ENCODE data around the gene MTOR.

DNA sequence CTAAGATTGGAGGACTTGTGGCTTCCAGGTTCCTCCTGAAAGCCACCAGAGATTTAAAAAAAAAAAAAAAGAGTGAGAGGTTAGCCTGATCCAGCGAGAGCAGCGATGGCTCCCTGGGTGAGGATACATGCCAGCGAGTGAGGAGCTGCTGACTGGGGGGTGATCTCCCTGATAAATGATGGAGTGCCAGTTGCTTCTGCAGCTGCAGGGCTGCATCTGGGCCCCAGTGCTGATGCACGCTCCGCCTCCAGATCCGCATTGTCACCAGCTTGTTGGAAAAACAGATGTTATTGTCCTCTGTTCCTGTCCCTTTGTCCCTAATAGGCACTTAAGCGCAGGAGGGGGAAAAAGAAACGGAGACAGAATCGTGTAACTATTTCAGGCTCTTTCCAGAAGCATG, 39.2 kb upstream of the MTOR start:
- TF ChIP-seq, protein P1, sequence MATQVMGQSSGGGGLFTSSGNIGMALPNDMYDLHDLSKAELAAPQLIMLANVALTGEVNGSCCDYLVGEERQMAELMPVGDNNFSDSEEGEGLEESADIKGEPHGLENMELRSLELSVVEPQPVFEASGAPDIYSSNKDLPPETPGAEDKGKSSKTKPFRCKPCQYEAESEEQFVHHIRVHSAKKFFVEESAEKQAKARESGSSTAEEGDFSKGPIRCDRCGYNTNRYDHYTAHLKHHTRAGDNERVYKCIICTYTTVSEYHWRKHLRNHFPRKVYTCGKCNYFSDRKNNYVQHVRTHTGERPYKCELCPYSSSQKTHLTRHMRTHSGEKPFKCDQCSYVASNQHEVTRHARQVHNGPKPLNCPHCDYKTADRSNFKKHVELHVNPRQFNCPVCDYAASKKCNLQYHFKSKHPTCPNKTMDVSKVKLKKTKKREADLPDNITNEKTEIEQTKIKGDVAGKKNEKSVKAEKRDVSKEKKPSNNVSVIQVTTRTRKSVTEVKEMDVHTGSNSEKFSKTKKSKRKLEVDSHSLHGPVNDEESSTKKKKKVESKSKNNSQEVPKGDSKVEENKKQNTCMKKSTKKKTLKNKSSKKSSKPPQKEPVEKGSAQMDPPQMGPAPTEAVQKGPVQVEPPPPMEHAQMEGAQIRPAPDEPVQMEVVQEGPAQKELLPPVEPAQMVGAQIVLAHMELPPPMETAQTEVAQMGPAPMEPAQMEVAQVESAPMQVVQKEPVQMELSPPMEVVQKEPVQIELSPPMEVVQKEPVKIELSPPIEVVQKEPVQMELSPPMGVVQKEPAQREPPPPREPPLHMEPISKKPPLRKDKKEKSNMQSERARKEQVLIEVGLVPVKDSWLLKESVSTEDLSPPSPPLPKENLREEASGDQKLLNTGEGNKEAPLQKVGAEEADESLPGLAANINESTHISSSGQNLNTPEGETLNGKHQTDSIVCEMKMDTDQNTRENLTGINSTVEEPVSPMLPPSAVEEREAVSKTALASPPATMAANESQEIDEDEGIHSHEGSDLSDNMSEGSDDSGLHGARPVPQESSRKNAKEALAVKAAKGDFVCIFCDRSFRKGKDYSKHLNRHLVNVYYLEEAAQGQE (IDR thresholded peaks at IDR 0.05; ENCODE audit: insufficient read depth in 1 of 2, low read depth in 2 of 2, low read length in 2 of 2): no peak
- no peak for TF ChIP-seq POLR2AphosphoS5 (IDR thresholded peaks at IDR 0.05; ENCODE audit: low read depth, low read length)

Measured in PFSK-1 (cell line).